ENCODE data around the gene HSH2D.

HSH2D gene

DNA sequence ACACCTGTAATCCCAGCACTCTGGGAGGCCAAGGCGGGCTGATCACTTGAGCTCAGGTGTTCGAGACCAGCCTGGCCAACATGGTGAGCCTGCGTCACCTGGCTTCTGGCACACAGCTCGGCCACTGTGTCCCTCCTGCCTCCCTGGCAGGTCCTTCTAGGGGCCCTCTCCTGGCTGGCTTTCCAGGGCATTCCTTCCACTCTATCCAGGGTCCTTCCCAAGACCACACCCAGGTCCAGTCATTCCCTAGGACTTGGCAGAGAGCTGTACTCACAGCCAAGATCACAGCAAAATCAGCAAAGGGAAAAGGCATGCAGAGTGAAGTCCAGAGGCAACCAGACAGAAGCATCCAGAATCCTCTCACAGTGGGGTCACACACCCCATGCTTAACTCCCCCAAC is 9.7 kb upstream of the HSH2D start:
- no peak overlapping the region for H3K4me3 ChIP-seq (replicated peaks; ENCODE audit: low read depth, low read length)
- no peak for TF ChIP-seq CTCF (IDR thresholded peaks at IDR 0.05; ENCODE audit: low read depth, low read length, missing control alignments)
- no peak for DNase-seq (ENCODE audit: extremely low read depth, low read depth)

DNA sequence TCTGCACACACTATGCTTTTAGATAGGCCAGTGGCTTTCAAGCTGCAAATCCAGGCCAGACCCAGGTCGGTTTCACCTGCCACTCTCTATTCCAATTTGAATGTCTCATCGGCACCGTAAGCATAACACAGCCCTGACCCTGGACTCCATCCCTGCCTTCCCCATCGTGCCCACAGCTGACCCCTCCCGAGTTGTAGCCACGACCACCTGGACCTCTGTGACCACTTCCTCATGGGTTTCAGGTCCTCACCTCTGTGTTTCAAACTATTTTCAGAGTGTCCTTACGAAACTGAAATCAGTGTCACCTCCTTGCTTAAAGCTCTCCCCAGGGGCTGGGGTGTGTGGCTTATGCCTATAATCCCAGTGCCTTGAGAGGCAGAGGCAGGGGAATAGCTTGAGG is 9.0 kb upstream of the HSH2D start:
- DNase-seq (ENCODE audit: extremely low read depth, low read depth) = no peak
- no peak for TF ChIP-seq CTCF (IDR thresholded peaks at IDR 0.05; ENCODE audit: low read depth, low read length, missing control alignments)
- H3K4me3 ChIP-seq (replicated peaks; ENCODE audit: low read depth, low read length) = no peak overlapping the region

DNA sequence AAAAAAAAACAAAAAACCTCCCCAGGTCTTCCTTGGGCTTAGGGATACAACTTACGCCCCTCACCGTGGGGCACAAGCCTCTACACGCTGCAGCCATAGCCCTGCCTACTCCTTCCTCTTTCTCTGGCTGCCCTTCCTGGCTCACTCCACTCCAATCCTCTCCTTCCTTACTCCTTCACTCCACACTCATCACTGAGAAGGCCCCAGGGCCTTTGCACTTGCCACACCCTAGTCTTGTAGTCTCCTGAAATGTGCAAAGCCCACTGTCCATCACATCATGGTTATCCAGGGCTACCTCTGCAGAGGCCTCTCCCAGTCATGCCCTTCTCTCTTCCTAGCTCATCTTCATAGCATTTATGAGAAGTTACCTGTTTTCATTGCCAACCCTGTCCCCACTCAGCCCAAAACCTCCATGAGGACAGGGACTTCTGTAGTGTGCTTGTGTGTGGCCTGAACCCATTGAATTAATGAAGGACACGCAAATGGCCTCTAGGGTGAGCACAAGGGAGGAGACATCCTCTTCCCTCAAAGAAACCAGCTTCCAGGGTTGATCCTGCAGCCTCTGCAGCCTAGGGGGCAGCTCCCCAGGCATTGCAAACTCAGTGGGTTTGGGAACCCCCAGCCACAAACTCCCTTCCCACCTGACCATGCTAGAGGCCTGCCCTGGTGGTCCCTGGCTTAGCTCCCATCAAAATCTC is 7.9 kb upstream of the HSH2D start:
- TF ChIP-seq CTCF (IDR thresholded peaks at IDR 0.05; ENCODE audit: low read depth, low read length, missing control alignments) = no peak
- no peak for DNase-seq (ENCODE audit: extremely low read depth, low read depth)
- H3K4me3 ChIP-seq (replicated peaks; ENCODE audit: low read depth, low read length) = no peak overlapping the region

DNA sequence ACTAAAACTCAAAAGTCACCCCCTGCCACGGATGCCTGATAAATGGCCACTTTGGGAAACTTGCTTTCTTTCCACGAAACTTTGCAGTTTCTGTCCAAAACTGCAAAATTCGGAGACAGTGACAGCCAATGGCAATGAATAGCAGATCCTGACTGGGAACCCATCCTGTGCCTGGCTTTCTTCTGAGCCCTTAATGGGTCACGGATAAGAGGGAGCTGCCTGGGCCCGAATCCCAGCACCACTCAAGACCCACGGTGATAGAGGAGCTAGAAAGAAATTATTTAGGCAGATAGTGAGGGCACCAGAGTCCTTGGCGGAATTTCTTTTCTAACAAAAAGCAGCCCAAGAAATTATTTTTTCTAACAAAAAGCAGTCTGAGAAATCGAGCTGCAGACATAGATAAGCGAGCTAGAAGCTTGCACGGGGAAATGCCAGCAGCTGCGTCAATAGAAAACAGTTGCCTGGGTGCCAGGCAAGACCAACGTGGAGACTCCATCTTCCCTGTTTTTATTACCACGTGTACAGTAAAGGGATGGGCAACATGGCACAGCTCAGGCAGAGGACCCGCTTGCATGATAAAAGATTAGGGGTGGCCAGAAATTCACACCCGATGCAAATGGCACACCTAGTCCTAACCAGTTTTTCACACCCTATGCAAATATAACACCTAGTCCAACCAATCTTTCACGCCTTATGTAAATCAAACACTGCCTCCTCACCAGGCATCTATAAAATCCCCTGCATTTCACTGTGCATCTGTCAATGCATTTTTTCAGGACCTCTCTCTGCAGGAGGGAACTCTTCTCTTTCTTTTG is 7.1 kb upstream of the HSH2D start:
- H3K4me3 ChIP-seq (replicated peaks; ENCODE audit: low read depth, low read length) = no peak overlapping the region
- TF ChIP-seq CTCF (IDR thresholded peaks at IDR 0.05; ENCODE audit: low read depth, low read length, missing control alignments) = no peak
- DNase-seq (ENCODE audit: extremely low read depth, low read depth) = no peak

- no peak for TF ChIP-seq CTCF (IDR thresholded peaks at IDR 0.05; ENCODE audit: low read depth, low read length, missing control alignments)
- no peak overlapping the region for H3K4me3 ChIP-seq (replicated peaks; ENCODE audit: low read depth, low read length)
- DNase-seq (ENCODE audit: extremely low read depth, low read depth) = no peak
These were observed 3.7 kb upstream of the HSH2D start for GRCh38 chr19:16139752-16140151.

GRCh38 chr19:16141043-16141442 is 2.4 kb upstream of the HSH2D start:
- DNase-seq (ENCODE audit: extremely low read depth, low read depth) = no peak
- H3K4me3 ChIP-seq (replicated peaks; ENCODE audit: low read depth, low read length) = no peak overlapping the region
- TF ChIP-seq CTCF (IDR thresholded peaks at IDR 0.05; ENCODE audit: low read depth, low read length, missing control alignments) = no peak
